GM12878 (cell line): ENCODE data around the gene MRPS15. TPM values are rescaled to one million over a fixed set of nuclear protein-coding genes. Genes with fewer than 3 reads are reported as not detected.

Source experiments
- PRDM15 ChIP-seq: fragments of 450-650 bp; formaldehyde crosslinking; IDR thresholded peaks from 2 replicates; pipeline ENCODE4 v1.4.0; 2020; ENCODE audit warnings: mild to moderate bottlenecking, moderate library complexity
- polyA plus RNA-seq, 11 experiments: library from polyadenylated mRNA; depleted of rRNA in 4 of 11; unstranded in 6 of 11; stranded (reverse) in 5 of 11; fragments of >200 nt; fragmentation: Nextera tagmentation in 4 of 11; fragmentation: Illumina TruSeq in 1 of 11; extraction: Ambion mirVana in 4 of 11; extraction: Trizol in 1 of 11; gene quantifications; 1 replicate in 1 of 11; 2 replicates in 10 of 11; pipeline versions ENCODE4 v1.2.1 to v1.2.3, GENCODE V29; 2011 to 2016; ENCODE audit warnings: inconsistent platforms in 2 of 11, missing spikeins in 2 of 11, low read depth in 1 of 11
- total RNA-seq, 4 experiments: library from RNA; depleted of rRNA in 3 of 4; stranded (reverse); fragments of >200 nt in 3 of 4; fragmentation: Illumina TruSeq in 1 of 4; extraction: Trizol in 1 of 4; gene quantifications; 2 replicates each; pipeline versions ENCODE4 v1.2.1 to v1.2.3, GENCODE V29; 2013 to 2021
- TF ChIP-seq, protein P1 (sequence below): fragments of 150-350 bp; IDR thresholded peaks from 2 replicates; pipeline ENCODE4 v1.6.1; 2016; ENCODE audit warnings: low read depth, low read length

Gene MRPS15
- total and polyA plus RNA-seq, 10 of the 15 experiments (the other 5 are each of a cell fraction or from before 2014, with no cell fraction given): 41.1 to 207 (median 107) TPM

GRCh38 chr1:36481771-36482723 is 17.9 kb upstream of the MRPS15 start (continued):
- no peak for TF ChIP-seq PRDM15 (CRISPR knock-in tag)
- TF ChIP-seq, protein P1, sequence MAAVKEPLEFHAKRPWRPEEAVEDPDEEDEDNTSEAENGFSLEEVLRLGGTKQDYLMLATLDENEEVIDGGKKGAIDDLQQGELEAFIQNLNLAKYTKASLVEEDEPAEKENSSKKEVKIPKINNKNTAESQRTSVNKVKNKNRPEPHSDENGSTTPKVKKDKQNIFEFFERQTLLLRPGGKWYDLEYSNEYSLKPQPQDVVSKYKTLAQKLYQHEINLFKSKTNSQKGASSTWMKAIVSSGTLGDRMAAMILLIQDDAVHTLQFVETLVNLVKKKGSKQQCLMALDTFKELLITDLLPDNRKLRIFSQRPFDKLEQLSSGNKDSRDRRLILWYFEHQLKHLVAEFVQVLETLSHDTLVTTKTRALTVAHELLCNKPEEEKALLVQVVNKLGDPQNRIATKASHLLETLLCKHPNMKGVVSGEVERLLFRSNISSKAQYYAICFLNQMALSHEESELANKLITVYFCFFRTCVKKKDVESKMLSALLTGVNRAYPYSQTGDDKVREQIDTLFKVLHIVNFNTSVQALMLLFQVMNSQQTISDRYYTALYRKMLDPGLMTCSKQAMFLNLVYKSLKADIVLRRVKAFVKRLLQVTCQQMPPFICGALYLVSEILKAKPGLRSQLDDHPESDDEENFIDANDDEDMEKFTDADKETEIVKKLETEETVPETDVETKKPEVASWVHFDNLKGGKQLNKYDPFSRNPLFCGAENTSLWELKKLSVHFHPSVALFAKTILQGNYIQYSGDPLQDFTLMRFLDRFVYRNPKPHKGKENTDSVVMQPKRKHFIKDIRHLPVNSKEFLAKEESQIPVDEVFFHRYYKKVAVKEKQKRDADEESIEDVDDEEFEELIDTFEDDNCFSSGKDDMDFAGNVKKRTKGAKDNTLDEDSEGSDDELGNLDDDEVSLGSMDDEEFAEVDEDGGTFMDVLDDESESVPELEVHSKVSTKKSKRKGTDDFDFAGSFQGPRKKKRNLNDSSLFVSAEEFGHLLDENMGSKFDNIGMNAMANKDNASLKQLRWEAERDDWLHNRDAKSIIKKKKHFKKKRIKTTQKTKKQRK: no peak
